ENCODE data around the gene SACM1L. TPM values are rescaled to one million over a fixed set of nuclear protein-coding genes. Genes with fewer than 3 reads are reported as not detected.
A peak's percentile ranks its signal among the peaks of the same experiment; 100 is the strongest.

SACM1L gene
- total and polyA plus RNA-seq, 4 donors = 12.2 to 35.5 (median 20.5) TPM

- WGBS = 97% methylated on average over 2 of the region's 2 CpGs
- no peak for DNase-seq (ENCODE audit: low spot score)
- TF ChIP-seq ZBTB33 (IDR thresholded peaks at IDR 0.05) = no peak
- no peak for TF ChIP-seq MAX (IDR thresholded peaks at IDR 0.05)
- no peak for TF ChIP-seq JUND (IDR thresholded peaks at IDR 0.05)
- no peak for TF ChIP-seq NR2F2 (IDR thresholded peaks at IDR 0.05)
- no peak for TF ChIP-seq RXRA (IDR thresholded peaks at IDR 0.05)
- TF ChIP-seq FOXA2 (IDR thresholded peaks at IDR 0.05) = no peak
- TF ChIP-seq YY1 (IDR thresholded peaks at IDR 0.05) = no peak
- no peak for TF ChIP-seq HNF4A (conservative IDR thresholded peaks at IDR 0.05)
- no peak for TF ChIP-seq GABPA (IDR thresholded peaks at IDR 0.05 in 1 of 2, conservative IDR thresholded peaks at IDR 0.05 in 1 of 2)
- TF ChIP-seq, protein P1, sequence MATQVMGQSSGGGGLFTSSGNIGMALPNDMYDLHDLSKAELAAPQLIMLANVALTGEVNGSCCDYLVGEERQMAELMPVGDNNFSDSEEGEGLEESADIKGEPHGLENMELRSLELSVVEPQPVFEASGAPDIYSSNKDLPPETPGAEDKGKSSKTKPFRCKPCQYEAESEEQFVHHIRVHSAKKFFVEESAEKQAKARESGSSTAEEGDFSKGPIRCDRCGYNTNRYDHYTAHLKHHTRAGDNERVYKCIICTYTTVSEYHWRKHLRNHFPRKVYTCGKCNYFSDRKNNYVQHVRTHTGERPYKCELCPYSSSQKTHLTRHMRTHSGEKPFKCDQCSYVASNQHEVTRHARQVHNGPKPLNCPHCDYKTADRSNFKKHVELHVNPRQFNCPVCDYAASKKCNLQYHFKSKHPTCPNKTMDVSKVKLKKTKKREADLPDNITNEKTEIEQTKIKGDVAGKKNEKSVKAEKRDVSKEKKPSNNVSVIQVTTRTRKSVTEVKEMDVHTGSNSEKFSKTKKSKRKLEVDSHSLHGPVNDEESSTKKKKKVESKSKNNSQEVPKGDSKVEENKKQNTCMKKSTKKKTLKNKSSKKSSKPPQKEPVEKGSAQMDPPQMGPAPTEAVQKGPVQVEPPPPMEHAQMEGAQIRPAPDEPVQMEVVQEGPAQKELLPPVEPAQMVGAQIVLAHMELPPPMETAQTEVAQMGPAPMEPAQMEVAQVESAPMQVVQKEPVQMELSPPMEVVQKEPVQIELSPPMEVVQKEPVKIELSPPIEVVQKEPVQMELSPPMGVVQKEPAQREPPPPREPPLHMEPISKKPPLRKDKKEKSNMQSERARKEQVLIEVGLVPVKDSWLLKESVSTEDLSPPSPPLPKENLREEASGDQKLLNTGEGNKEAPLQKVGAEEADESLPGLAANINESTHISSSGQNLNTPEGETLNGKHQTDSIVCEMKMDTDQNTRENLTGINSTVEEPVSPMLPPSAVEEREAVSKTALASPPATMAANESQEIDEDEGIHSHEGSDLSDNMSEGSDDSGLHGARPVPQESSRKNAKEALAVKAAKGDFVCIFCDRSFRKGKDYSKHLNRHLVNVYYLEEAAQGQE (IDR thresholded peaks at IDR 0.05) = no peak
- TF ChIP-seq HNF4G (IDR thresholded peaks at IDR 0.05) = no peak
- TF ChIP-seq TAF1 (conservative IDR thresholded peaks at IDR 0.05) = no peak
- no peak for TF ChIP-seq RAD21 (IDR thresholded peaks at IDR 0.05)
- Histone ChIP-seq H3K9me3 (ENCODE audit: control insufficient read depth in 4 of 4, low read length in 3 of 4) (no peaks in the 10 kb centered on the region), H3K27ac (ENCODE audit: low read depth in 1 of 2, low read length in 2 of 2) (no peak overlapping the region), H3K9ac (ENCODE audit: low read depth in 1 of 2, low read length in 2 of 2) (no peak overlapping the region), H3K27me3 (ENCODE audit: control insufficient read depth in 4 of 4, insufficient read depth in 4 of 4, low read length in 3 of 4) (no peaks in the 10 kb centered on the region), H3K4me1 (ENCODE audit: control insufficient read depth in 4 of 4, insufficient read depth in 4 of 4, low read length in 3 of 4) (peaks cover 21 to 79% (median 57%) of the 10 kb centered on the region in 4 donors), H3K4me3 (ENCODE audit: low read depth in 1 of 3, low read length in 3 of 3) (no peak overlapping the region), H3K36me3 (ENCODE audit: control insufficient read depth in 4 of 4, insufficient read depth in 3 of 4, low read depth in 1 of 4, low read length in 3 of 4) (no peaks in the 10 kb centered on the region)
These were observed 47.4 kb upstream of the SACM1L start for GRCh38 chr3:45641756-45642155.

- Histone ChIP-seq H3K4me3 (ENCODE audit: low read depth in 1 of 3, low read length in 3 of 3) (no peak overlapping the region), H3K9me3 (ENCODE audit: control insufficient read depth in 4 of 4, low read length in 3 of 4) (no peaks in the 10 kb centered on the region), H3K27ac (ENCODE audit: low read depth in 1 of 2, low read length in 2 of 2) (peak overlapping the region; percentile 64 to 78), H3K36me3 (ENCODE audit: control insufficient read depth in 4 of 4, insufficient read depth in 3 of 4, low read depth in 1 of 4, low read length in 3 of 4) (no peaks in the 10 kb centered on the region), H3K4me1 (ENCODE audit: control insufficient read depth in 4 of 4, insufficient read depth in 4 of 4, low read length in 3 of 4) (peaks cover 25 to 80% (median 57%) of the 10 kb centered on the region in 4 donors), H3K9ac (ENCODE audit: low read depth in 1 of 2, low read length in 2 of 2) (no peak overlapping the region), H3K27me3 (ENCODE audit: control insufficient read depth in 4 of 4, insufficient read depth in 4 of 4, low read length in 3 of 4) (no peaks in the 10 kb centered on the region)
- 87% methylated on average over 6 of the region's 6 CpGs for WGBS
- no peak for DNase-seq (ENCODE audit: low spot score)
- no peak for TF ChIP-seq FOXA1 (IDR thresholded peaks at IDR 0.05)
- TF ChIP-seq GABPA (IDR thresholded peaks at IDR 0.05 in 1 of 2, conservative IDR thresholded peaks at IDR 0.05 in 1 of 2) = no peak
- TF ChIP-seq TAF1 (conservative IDR thresholded peaks at IDR 0.05) = no peak
- TF ChIP-seq HNF4G (IDR thresholded peaks at IDR 0.05) = no peak
- TF ChIP-seq RAD21 (IDR thresholded peaks at IDR 0.05) = no peak
- TF ChIP-seq, protein P1 (IDR thresholded peaks at IDR 0.05) = no peak
- no peak for TF ChIP-seq EGR1 (IDR thresholded peaks at IDR 0.05; ENCODE audit: low read depth in 2 of 2)
- TF ChIP-seq JUND (IDR thresholded peaks at IDR 0.05) = no peak
These were observed 46.5 kb upstream of the SACM1L start for GRCh38 chr3:45642731-45643152.

Measured in liver (tissue), 9 donors.